Osteoblast (primary cell): ENCODE measurements around the gene TMEM161A. TPM values are rescaled to one million over a fixed set of nuclear protein-coding genes. Genes with fewer than 3 reads are reported as not detected.
"Not testable (repeated sequence)": the region's sequence is repeated elsewhere in the genome, so short reads cannot be mapped to it uniquely, and the experiment has no call there.

ENCODE experiments used
- DNase-seq: peaks from one replicate; pipeline ENCODE4 v3.0.0; 2011; ENCODE audit warnings: low spot score, mixed read lengths; ENCODE audit not compliant: insufficient read length; ENCODE audit errors: missing footprints
- H2AFZ ChIP-seq: 2 replicates; pipeline ENCODE4 v1.6.0; 2011; ENCODE audit warnings: mild to moderate bottlenecking, low read length
- H3K27ac ChIP-seq: 2 replicates; pipeline ENCODE4 v1.5.1; 2011; ENCODE audit warnings: mild to moderate bottlenecking, low read depth, low read length, moderate library complexity
- H3K27me3 ChIP-seq: 2 replicates; pipeline ENCODE4 v1.6.0; 2012; ENCODE audit warnings: mild to moderate bottlenecking, control low read depth, inconsistent platforms, low read length, moderate library complexity; ENCODE audit not compliant: insufficient read depth
- H3K36me3 ChIP-seq: 2 replicates; pipeline ENCODE4 v1.5.1; 2011; ENCODE audit warnings: mild to moderate bottlenecking, low read length, control low read depth, moderate library complexity; ENCODE audit not compliant: insufficient read depth
- H3K4me1 ChIP-seq: 2 replicates; pipeline ENCODE4 v1.5.1; 2011; ENCODE audit warnings: mild to moderate bottlenecking, low read length, control low read depth, moderate library complexity; ENCODE audit not compliant: insufficient read depth
- H3K4me2 ChIP-seq: 2 replicates; pipeline ENCODE4 v1.6.0; 2011; ENCODE audit warnings: mild to moderate bottlenecking, low read length; ENCODE audit not compliant: insufficient read depth
- H3K4me3 ChIP-seq: fragments of 200-600 bp; sonication (generic); 3 replicates; pipeline ENCODE4 v1.5.1; 2012; ENCODE audit warnings: mild to moderate bottlenecking, low read length, inconsistent platforms; ENCODE audit not compliant: insufficient read depth
- H3K79me2 ChIP-seq: 2 replicates; pipeline ENCODE4 v1.6.0; 2012; ENCODE audit warnings: mild to moderate bottlenecking, low read length, control low read depth, inconsistent platforms; ENCODE audit not compliant: insufficient read depth
- H3K9me3 ChIP-seq: 2 replicates; pipeline ENCODE4 v1.5.1; 2011; ENCODE audit warnings: low read depth, low read length, control low read depth
- H4K20me1 ChIP-seq: 2 replicates; pipeline ENCODE4 v1.6.0; 2012; ENCODE audit warnings: mild to moderate bottlenecking, low read length, control low read depth; ENCODE audit not compliant: insufficient read depth
- CTCF ChIP-seq: IDR thresholded peaks from 2 replicates; pipeline ENCODE4 v1.5.1; 2011; ENCODE audit warnings: mild to moderate bottlenecking, low read depth, low read length, moderate library complexity; ENCODE audit errors: extremely low read depth
- total RNA-seq: library from RNA; depleted of rRNA; stranded (reverse); fragments of >200 nt; gene quantifications from 2 replicates; pipeline ENCODE4 v1.2.3, GENCODE V29; 2012

TMEM161A gene
- total RNA-seq, 1 donor, result 13.8 TPM

DNA sequence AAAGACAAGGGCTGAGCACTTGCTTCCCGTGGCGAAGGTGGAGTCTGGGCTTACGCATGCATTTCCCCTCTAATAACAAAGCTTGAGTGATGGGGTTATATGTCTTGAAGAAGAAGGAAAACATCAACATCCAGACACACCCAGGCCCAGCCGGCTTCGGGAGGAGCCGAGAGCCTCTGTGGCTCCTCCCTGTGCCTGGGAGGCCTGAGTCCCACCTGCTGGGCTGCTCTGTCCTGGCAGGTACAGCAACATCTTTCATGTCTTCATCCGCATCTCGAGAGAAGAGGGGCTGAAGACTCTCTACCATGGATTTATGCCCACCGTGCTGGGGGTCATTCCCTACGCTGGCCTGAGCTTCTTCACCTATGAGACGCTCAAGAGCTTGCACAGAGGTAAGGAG, 30.6 kb downstream of the TMEM161A start:
- no peaks in the 10 kb centered on the region for H3K36me3 ChIP-seq
- peaks cover 3% of the 10 kb centered on the region for H3K4me1 ChIP-seq
- no peak overlapping the region for H3K27ac ChIP-seq
- H4K20me1 ChIP-seq, result no peaks in the 10 kb centered on the region
- no peak for TF ChIP-seq CTCF
- H3K4me2 ChIP-seq, result no peak overlapping the region
- no peak overlapping the region for H2AFZ ChIP-seq
- no peak overlapping the region for H3K4me3 ChIP-seq
- peak; percentile 63 for DNase-seq
- H3K79me2 ChIP-seq, result no peaks in the 10 kb centered on the region
- no peaks in the 10 kb centered on the region for H3K9me3 ChIP-seq
- no peaks in the 10 kb centered on the region for H3K27me3 ChIP-seq

DNA sequence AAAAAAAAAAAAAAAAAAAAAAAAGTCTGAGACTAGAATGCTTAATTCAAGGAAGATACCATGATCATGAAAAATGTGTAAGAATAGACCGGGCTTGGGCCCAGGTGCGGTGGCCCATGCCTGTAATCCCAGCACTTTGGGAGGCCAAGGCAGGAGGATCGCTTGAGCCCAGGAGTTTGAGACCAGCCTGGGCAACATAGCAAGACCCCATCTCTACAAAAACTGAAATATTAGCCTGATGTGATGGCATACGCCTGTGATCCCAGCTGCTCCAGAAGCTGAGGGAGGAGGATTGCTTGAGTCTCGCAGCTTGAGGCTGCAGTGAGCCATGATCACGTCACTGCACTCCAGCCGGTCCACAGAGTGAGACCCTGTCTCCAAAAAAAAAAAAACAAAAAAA, 31.3 kb downstream of the TMEM161A start:
- not testable (repeated sequence) for H3K27ac ChIP-seq, H3K79me2 ChIP-seq, H3K27me3 ChIP-seq, H3K4me1 ChIP-seq, H3K36me3 ChIP-seq, H4K20me1 ChIP-seq, H3K4me2 ChIP-seq, H3K9me3 ChIP-seq, H3K4me3 ChIP-seq, H2AFZ ChIP-seq, DNase-seq

- Histone ChIP-seq H3K4me3 (no peak overlapping the region), H3K4me2 (peak overlapping the region; percentile 39), H3K36me3 (no peaks in the 10 kb centered on the region), H3K9me3 (no peaks in the 10 kb centered on the region), H3K79me2 (no peaks in the 10 kb centered on the region), H3K27me3 (no peaks in the 10 kb centered on the region), H3K4me1 (peaks cover 3% of the 10 kb centered on the region), H4K20me1 (no peaks in the 10 kb centered on the region), H3K27ac (no peak overlapping the region), H2AFZ (no peak overlapping the region)
- TF ChIP-seq CTCF, result no peak
- peak; percentile 69 for DNase-seq
These were observed 32.2 kb downstream of the TMEM161A start for GRCh38 chr19:19106056-19106551.

- peaks cover 3% of the 10 kb centered on the region for H3K4me1 ChIP-seq
- H4K20me1 ChIP-seq, result no peaks in the 10 kb centered on the region
- peak; percentile 84 for DNase-seq
- no peaks in the 10 kb centered on the region for H3K79me2 ChIP-seq
- peak overlapping the region; percentile 30 for H3K4me3 ChIP-seq
- H3K9me3 ChIP-seq, result no peaks in the 10 kb centered on the region
- peak overlapping the region; percentile 39 for H3K4me2 ChIP-seq
- no peak overlapping the region for H3K27ac ChIP-seq
- H3K27me3 ChIP-seq, result no peaks in the 10 kb centered on the region
- H2AFZ ChIP-seq, result no peak overlapping the region
- H3K36me3 ChIP-seq, result no peaks in the 10 kb centered on the region
- TF ChIP-seq CTCF, result no peak
These were observed 32.8 kb downstream of the TMEM161A start for GRCh38 chr19:19105365-19106055.
